Measurements from ENCODE around the gene HDAC9. TPM values are rescaled to one million over a fixed set of nuclear protein-coding genes. Genes with fewer than 3 reads are reported as not detected.

The HDAC9 gene
- total and polyA plus RNA-seq, 2 experiments from 2014 or later: 32.7 to 101 TPM

GRCh38 chr7:18474944-18475343, 20.6 kb upstream of the HDAC9 start:
- TF ChIP-seq, protein P1, sequence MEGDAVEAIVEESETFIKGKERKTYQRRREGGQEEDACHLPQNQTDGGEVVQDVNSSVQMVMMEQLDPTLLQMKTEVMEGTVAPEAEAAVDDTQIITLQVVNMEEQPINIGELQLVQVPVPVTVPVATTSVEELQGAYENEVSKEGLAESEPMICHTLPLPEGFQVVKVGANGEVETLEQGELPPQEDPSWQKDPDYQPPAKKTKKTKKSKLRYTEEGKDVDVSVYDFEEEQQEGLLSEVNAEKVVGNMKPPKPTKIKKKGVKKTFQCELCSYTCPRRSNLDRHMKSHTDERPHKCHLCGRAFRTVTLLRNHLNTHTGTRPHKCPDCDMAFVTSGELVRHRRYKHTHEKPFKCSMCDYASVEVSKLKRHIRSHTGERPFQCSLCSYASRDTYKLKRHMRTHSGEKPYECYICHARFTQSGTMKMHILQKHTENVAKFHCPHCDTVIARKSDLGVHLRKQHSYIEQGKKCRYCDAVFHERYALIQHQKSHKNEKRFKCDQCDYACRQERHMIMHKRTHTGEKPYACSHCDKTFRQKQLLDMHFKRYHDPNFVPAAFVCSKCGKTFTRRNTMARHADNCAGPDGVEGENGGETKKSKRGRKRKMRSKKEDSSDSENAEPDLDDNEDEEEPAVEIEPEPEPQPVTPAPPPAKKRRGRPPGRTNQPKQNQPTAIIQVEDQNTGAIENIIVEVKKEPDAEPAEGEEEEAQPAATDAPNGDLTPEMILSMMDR (IDR thresholded peaks at IDR 0.05; ENCODE audit: low read depth, low read length): no peak
- Histone ChIP-seq H3K27me3 (no peaks in the 10 kb centered on the region), H3K9me3 (ENCODE audit: low read depth) (no peaks in the 10 kb centered on the region), H3K4me3 (no peak overlapping the region), H3K36me3 (no peaks in the 10 kb centered on the region), H3K4me1 (ENCODE audit: low read depth) (peaks cover 3% of the 10 kb centered on the region), H3K27ac (no peak overlapping the region)
- DNase-seq (ENCODE audit: low read depth in 1 of 2, low spot score in 1 of 2): no peak

DNA sequence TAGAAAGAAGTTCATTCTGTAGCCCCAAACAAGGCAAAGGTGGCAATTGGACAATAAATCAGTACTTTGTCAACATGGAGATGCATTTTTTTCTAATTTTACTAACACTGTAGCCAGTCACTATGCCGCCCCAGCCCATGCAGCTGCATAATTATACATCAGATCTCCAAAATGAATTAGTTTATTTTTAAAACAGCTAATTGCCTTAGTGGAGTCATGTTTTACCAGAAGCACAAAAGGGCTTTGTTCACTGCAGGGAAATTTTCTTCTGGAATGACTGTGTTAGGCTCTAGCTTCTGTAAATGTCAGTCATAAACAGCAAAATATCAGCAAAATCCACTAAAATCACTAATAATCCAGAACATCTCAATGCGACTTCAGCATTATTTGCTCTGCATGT, 20.1 kb upstream of the HDAC9 start:
- no peak for DNase-seq (ENCODE audit: low read depth in 1 of 2, low spot score in 1 of 2)
- TF ChIP-seq, protein P1 (IDR thresholded peaks at IDR 0.05; ENCODE audit: low read depth, low read length): no peak

GRCh38 chr7:18481776-18482175, 13.8 kb upstream of the HDAC9 start:
- no peak for DNase-seq (ENCODE audit: low read depth in 1 of 2, low spot score in 1 of 2)
- Histone ChIP-seq H3K4me3 (no peak overlapping the region), H3K27ac (no peak overlapping the region), H3K9me3 (ENCODE audit: low read depth) (no peaks in the 10 kb centered on the region), H3K27me3 (no peaks in the 10 kb centered on the region), H3K4me1 (ENCODE audit: low read depth) (no peaks in the 10 kb centered on the region), H3K36me3 (no peaks in the 10 kb centered on the region)
- TF ChIP-seq, protein P1 (IDR thresholded peaks at IDR 0.05; ENCODE audit: low read depth, low read length): no peak

More for the DNA sequence above, 20.1 kb upstream of the HDAC9 start:
- no peaks in the 10 kb centered on the region for H3K27me3 ChIP-seq
- H3K27ac ChIP-seq: no peak overlapping the region
- no peaks in the 10 kb centered on the region for H3K9me3 ChIP-seq (ENCODE audit: low read depth)
- no peaks in the 10 kb centered on the region for H3K36me3 ChIP-seq
- peaks cover 3% of the 10 kb centered on the region for H3K4me1 ChIP-seq (ENCODE audit: low read depth)
- H3K4me3 ChIP-seq: no peak overlapping the region

GRCh38 chr7:18488049-18488448, 7.5 kb upstream of the HDAC9 start:
- no peak for DNase-seq (ENCODE audit: low read depth in 1 of 2, low spot score in 1 of 2)
- H3K4me3 ChIP-seq: no peak overlapping the region
- TF ChIP-seq, protein P1 (IDR thresholded peaks at IDR 0.05; ENCODE audit: low read depth, low read length): no peak
- H3K4me1 ChIP-seq (ENCODE audit: low read depth): no peaks in the 10 kb centered on the region
- H3K9me3 ChIP-seq (ENCODE audit: low read depth): no peaks in the 10 kb centered on the region
- no peak overlapping the region for H3K27ac ChIP-seq
- H3K27me3 ChIP-seq: no peaks in the 10 kb centered on the region
- H3K36me3 ChIP-seq: no peaks in the 10 kb centered on the region

GRCh38 chr7:18489624-18490023, 5.9 kb upstream of the HDAC9 start:
- Histone ChIP-seq H3K27me3 (no peaks in the 10 kb centered on the region), H3K9me3 (ENCODE audit: low read depth) (no peaks in the 10 kb centered on the region), H3K27ac (no peak overlapping the region), H3K4me1 (ENCODE audit: low read depth) (peaks cover 8% of the 10 kb centered on the region), H3K4me3 (no peak overlapping the region), H3K36me3 (no peaks in the 10 kb centered on the region)
- TF ChIP-seq, protein P1 (IDR thresholded peaks at IDR 0.05; ENCODE audit: low read depth, low read length): no peak
- DNase-seq (ENCODE audit: low read depth in 1 of 2, low spot score in 1 of 2): no peak

GRCh38 chr7:18491871-18492270, 3.7 kb upstream of the HDAC9 start:
- no peak overlapping the region for H3K27ac ChIP-seq
- TF ChIP-seq, protein P1 (IDR thresholded peaks at IDR 0.05; ENCODE audit: low read depth, low read length): no peak
- H3K27me3 ChIP-seq: no peaks in the 10 kb centered on the region
- DNase-seq (ENCODE audit: low read depth in 1 of 2, low spot score in 1 of 2): no peak
- H3K9me3 ChIP-seq (ENCODE audit: low read depth): no peaks in the 10 kb centered on the region
- H3K4me1 ChIP-seq (ENCODE audit: low read depth): peaks cover 11% of the 10 kb centered on the region
- H3K36me3 ChIP-seq: no peaks in the 10 kb centered on the region
- H3K4me3 ChIP-seq: no peak overlapping the region
